GM19463 (cell line): Measurements from ENCODE around the gene PSMB4.
"Not testable (repeated sequence)": the region's sequence is repeated elsewhere in the genome, so short reads cannot be mapped to it uniquely, and the experiment has no call there.

Source experiments
- ATAC-seq: cut with Tn5 transposase; IDR thresholded peaks from one replicate; pipeline ENCODE4 v1.9.1; 2021; ENCODE audit warnings: mild to moderate bottlenecking, moderate library complexity; ENCODE audit not compliant: unreplicated experiment

Gene PSMB4

GRCh38 chr1:151386002-151386401, 13.4 kb upstream of the PSMB4 start:
- ATAC-seq, result no peak

GRCh38 chr1:151390221-151391078, 8.9 kb upstream of the PSMB4 start:
- ATAC-seq, result not testable (repeated sequence)

GRCh38 chr1:151391079-151391563, 8.3 kb upstream of the PSMB4 start:
- no peak for ATAC-seq

GRCh38 chr1:151393583-151393982, 5.8 kb upstream of the PSMB4 start:
- no peak for ATAC-seq

DNA sequence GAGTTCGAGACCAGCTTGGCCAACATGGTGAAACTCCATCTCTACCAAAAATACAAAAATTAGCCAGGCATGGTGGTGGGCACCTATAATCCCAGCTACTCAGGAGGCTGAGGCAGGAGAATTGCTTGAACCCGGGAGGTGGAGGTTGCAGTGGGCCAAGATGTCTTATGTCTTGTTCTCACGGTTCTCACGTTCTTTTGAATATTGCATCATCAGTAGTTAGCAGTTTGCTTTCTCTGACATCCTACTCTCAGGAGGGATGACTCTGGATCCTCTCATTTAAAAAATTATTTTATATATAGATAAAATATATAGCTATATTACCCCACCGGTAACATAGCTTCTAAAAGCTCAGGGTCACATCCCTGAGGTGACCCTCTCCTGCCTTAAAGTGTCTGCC, 3.1 kb upstream of the PSMB4 start:
- ATAC-seq, result not testable (repeated sequence)

DNA sequence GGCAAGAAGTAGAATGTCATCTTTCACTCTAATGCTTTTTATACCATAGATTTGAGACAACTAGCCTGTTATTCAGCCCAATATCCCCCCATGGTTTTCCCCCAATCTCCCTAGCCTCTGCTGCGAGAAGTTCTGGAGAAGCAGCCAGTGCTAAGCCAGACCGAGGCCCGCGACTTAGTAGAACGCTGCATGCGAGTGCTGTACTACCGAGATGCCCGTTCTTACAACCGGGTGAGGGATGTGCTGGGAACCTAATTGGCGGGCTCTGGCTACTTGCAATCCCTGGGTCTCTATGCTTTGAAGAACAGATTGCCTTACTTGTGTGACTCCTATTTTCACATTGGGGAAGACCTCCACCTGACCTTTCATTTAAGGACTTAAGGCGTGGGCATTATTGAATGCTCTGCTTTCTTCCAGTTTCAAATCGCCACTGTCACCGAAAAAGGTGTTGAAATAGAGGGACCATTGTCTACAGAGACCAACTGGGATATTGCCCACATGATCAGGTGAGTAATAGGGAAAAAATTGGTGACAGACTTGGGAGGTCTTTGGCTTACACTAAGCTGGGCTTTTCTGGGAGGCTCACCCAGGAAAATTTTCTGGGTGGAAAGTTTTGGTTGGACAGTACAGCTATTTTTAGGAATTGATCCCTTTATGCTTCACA, 1.9 kb downstream of the PSMB4 start:
- ATAC-seq, result no peak

DNA sequence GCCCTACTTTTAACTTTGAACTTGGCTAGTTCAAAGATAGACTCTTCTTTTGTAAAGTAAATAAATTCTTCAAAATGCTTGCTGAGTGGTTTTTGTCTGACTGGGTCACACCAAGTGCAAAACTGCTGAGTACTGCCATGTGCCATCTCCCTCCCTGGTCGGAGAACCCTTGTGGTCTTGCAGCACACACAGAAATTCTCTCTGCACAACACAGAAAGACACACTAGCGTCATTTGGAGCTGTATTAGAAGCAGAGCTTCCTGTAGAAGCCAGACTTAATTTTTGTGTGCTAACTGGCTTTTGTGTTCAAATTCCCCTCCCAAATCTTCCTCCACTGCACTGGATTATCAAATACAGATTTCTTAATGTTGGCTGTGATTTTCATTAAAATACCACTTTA, 2.5 kb downstream of the PSMB4 start:
- ATAC-seq, result no peak

- no peak for ATAC-seq
Observed at GRCh38 chr1:151402764-151403163, 3.4 kb downstream of the PSMB4 start.

GRCh38 chr1:151403612-151404011, 4.2 kb downstream of the PSMB4 start:
- ATAC-seq, result no peak

DNA sequence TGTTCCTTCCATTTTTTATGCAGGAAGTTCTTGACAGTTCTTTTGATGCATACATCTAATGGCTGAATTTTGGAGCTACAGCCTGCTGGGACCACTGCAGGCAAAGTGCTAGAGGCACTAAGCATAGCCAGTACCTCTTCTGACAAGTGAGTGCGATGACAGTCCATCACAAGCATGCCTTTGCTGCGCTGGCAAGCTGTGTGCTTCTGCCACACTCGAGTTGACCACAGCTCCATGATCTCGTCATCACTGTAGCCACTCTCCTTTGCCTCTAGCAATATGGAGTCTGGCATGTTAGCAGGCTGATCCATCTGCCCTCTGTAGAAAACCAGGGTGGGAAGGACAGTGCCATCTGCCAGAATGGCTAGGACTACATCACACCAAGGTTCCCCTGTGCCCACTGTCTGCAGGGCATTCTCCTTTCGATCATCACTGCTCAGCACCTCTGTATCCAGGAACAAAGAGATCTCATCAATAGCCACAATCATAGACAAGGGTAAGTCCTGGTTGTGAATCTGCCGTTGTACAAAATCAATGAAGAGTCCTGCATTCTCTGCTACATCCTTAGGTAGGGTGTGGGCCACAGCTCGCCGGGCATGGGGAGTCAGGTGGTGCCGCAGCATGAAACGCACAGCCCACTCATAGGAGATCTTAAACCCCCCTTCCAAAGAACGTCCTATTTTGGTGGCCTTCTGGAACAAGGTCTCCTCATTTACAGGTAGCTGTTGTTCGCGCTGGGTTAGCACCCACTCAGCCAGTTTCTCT, 6.0 kb downstream of the PSMB4 start:
- ATAC-seq, result no peak

GRCh38 chr1:151406176-151406575, 6.8 kb downstream of the PSMB4 start:
- ATAC-seq, result no peak

GRCh38 chr1:151407304-151407703, 7.9 kb downstream of the PSMB4 start:
- no peak for ATAC-seq

GRCh38 chr1:151408891-151409290, 9.5 kb downstream of the PSMB4 start:
- no peak for ATAC-seq

DNA sequence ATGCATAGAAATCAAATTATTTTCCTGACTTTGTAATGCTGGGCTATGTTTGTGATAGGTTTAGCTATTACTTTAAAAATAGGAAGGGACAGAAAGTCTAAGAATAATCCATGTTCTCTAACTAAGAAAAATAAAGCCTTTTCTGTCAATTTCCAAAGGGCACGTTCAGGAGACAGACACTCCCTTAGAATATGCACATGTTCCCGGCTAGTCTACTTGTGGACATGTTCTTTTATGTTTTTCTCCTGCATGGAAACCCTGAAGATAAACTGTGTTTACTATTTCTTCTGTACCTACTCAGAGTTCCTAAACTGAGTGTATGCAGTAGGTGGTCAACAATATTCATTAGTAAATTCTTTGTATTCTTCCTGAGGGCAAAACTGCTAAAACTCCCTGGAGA, 12.5 kb downstream of the PSMB4 start:
- ATAC-seq, result no peak

DNA sequence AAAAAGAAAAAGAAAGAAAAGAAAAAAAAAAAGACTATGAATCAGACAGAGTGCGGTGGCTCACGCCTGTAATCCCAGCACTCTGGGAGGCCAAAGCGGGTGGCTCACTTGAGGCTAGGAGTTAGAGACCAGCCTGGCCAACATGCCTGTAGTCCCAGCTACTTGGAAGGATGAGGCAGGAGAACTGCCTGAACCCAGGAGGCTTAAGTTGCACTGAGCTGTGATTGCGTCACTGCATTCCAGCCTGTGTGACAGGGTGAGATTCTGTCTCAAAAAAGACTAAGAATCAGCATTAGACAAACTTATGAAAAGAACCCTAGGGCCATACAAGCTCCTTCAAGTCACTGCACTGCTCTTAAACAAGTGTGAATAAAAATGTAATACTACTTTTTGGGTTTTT, 16.9 kb downstream of the PSMB4 start:
- no peak for ATAC-seq

DNA sequence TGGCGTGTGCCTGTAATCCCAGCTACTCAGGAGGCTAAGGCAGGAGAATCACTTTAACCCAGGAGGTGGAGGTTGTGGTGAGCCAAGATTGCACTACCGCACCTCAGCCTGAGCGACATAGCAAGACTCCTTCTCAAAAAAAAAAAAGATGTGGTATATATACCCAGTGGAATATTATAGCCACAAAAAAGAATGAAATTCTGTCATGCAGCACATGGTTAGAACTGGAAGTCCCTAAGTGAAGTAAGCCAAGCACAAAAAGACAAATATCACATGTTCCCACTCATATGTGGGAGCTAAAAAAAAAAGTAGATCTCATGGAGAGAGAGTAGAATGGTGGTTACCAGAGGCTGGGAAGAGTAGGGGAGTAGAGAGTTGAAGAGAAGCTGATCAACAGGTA, 18.7 kb downstream of the PSMB4 start:
- ATAC-seq, result no peak

DNA sequence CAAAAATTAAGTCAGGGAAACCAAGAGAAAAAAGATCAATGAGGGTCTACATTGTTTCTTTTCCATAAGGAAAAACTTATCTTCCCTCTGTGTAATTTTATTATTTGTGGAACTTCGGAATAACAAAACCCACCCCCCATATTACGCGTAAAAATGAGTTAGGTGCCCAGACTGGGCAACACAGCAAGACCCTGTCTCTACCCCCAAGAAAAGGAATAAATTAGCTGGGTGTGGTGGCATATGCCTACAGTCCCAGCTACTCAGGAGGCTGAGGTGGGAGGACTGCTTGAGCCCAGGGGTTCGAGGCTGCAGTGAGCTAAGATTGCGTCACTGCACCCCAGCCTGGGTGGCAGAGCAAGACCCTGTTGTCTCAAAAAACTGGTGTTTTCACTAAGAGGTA, 20.4 kb downstream of the PSMB4 start:
- ATAC-seq, result no peak

DNA sequence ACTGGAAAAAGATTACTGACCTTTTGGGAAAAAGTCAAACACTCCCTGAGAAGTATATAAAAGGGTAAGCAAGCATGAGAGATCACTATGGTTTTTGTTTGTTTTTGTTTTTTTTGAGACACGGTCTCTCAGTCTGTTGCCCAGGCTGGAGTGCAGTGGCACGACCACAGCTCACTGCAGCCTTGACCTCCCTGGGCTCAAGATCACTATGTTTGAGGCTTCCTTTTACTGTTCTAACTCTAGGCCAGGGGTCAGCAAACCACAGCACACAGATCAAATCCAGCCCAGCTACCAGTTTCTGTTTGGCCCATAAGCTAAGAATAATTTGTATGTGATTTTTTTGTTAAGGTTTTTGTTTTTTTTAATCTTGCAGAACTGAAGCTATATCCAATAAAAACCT, 25.7 kb downstream of the PSMB4 start:
- ATAC-seq, result no peak

GRCh38 chr1:151428068-151428467, 28.7 kb downstream of the PSMB4 start:
- ATAC-seq, result no peak

DNA sequence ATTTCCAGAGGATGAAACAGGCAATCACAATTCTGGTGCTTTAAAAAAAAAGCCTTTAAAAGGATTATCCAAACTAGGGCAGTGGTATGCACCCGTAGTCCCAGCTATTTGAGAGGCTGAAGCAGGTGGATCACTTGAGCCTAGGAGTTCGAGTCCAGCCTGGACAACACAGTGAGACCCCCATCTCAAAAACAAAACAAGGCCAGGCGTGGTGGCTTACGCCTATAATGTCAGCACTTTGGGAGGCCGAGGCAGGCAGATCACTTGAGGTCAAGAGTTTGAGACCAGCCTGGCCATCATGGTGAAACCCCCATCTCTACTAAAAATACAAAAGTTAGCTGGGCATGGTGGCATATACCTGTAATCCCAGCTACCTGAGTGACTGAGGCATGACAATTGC, 34.5 kb downstream of the PSMB4 start:
- not testable (repeated sequence) for ATAC-seq

DNA sequence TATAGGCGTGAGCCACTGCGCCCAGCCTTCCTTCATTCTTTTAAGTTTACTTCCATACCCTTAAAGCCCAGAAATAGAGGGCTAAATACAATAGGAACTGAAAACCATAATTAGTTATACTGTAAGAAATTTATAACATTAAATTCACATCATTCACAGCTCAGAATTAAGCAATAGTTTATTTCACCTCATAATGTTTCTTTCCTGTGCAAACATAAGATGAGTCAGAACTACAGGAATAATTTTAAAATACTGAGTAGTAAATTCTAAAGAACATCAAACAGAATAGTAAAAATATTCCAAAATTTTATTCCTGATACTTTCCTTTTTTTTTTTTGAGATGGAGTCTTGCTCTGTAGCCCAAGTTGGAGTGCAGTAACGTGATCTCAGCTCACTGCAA, 35.8 kb downstream of the PSMB4 start:
- ATAC-seq, result no peak

DNA sequence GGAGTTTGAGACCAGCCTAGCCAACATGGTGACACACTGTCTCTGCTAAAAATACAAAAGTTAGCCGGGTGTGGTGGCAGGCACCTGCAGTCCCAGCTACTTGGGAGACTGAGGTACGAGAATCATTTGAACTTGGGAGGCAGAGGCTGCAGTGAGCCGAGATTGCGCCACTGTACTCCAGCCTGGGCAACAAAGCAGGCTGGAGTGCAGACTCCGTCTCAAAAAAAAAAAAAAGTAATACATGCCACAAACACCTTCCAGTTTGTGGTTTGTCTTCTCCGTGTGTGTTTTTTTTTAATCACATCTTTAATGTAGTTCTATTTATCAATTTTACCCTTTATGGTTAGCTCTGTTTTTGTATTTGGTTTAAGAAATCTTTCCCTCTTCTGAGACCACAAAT, 37.6 kb downstream of the PSMB4 start:
- no peak for ATAC-seq
